DMS79 treated with DMSO at 0.1 percent for 48 hours (cell line): Measurements from ENCODE around the gene TOPBP1.

ENCODE experiments used
- DNase-seq: peaks from one replicate; lab custom pipeline; 2025; lab: John Stamatoyannopoulos, UW

The TOPBP1 gene

GRCh38 chr3:133607816-133608215, 53.9 kb downstream of the TOPBP1 start:
- DNase-seq = no peak

DNA sequence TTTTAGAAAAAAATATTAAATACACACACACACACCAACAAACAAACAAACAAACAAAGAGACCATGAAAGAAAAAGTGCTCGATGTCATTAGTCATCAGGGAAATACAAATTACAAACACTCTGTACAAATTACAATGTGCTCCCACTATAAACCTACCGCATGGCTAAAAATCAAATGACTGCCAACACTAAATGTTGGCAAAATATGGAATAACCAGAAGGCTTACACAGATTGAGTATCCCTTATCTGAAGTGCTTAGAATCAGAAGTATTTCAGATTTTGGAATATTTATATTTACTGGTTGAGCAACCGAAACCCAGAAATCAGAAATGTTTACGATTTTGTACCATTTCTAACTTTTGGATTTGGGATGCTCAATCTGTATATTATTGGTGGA, 54.8 kb downstream of the TOPBP1 start:
- no peak for DNase-seq

DNA sequence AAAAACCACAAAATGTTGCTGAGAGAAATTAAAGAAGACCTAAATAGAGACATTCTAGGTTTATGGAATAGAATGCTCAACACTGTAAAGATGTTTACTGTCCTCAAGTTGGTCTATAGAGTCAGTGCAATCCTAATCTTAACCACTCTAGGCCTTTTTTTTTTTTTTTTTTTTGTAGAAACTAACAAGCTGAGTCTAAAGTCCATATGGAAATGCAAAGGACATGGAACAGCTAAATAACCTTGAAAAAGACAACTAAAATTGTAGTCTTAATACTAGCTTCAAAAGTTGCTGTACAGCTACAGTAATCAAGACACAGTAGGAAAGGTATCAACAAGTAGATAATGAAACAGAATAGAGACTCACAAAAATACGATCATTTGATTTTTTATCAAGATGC, 55.4 kb downstream of the TOPBP1 start:
- no peak for DNase-seq

DNA sequence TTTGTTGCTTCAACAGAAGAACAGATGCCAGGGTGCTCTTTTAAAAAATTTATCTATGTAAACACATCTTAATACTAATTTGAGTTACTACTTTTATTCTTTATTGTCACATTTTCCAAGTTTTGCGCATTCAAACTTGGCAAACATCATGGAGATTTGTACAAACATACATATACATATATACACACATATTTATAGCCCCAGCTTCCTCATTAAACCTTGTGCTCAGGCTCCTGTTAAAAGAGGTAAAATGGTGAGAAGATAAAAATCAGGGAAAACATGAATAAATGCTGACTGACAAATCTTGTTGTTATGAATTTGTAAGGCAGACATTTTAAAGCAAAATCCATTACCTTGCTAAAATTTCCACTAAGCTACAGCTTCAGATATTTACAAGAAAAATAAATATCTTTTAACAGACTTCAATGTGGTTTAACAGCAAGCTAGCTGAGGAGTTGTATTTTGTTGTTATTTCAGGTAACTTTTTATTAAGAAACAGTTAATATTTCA, 61.1 kb downstream of the TOPBP1 start:
- DNase-seq = no peak

GRCh38 chr3:133599280-133599679, 62.5 kb downstream of the TOPBP1 start:
- DNase-seq = no peak

DNA sequence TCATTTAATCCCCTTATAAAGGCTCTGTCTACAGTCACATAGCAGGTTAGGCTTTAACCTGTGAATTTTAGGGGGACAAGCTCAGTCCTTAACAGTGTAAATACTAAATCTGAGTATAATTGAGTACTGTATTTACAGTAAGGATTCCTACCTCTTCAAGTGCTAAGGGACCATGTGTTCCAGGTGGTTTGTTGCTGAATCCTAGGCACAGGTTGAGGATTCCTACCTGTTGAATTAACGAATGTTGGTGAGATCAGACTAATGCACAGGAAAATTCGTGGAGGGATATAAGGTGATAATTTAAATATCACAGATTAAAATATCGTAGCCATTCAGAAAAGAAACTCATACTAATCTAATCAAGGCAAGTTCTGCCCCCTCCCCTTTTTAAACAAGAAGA, 63.3 kb downstream of the TOPBP1 start:
- DNase-seq = no peak

GRCh38 chr3:133595341-133595740, 66.4 kb downstream of the TOPBP1 start:
- DNase-seq = no peak

GRCh38 chr3:133593243-133593642, 68.5 kb downstream of the TOPBP1 start:
- DNase-seq = no peak

- no peak for DNase-seq
Measured at GRCh38 chr3:133592843-133593242, 68.9 kb downstream of the TOPBP1 start.

GRCh38 chr3:133591271-133591742, 70.4 kb downstream of the TOPBP1 start:
- no peak for DNase-seq

DNA sequence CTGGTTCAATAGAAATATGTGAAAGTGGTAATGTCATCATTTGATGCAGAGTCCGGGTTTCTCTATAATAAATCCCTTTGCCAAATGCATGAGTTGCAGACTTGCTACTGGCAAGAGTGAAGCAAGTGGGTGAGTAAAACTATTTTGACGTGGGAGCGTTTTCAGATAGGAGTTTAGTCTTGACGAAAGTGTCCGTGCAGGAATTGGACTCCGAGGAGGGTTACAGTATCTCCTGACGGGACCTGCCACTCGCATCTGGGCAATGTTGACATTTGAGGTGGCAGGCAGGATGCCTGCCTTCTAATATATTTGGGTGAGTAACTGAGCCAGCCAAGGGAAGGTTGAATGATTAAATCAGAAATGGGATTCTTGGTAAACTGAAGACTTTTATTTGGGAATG, 72.2 kb downstream of the TOPBP1 start:
- DNase-seq = no peak

GRCh38 chr3:133588784-133589465, 72.8 kb downstream of the TOPBP1 start:
- no peak for DNase-seq

DNA sequence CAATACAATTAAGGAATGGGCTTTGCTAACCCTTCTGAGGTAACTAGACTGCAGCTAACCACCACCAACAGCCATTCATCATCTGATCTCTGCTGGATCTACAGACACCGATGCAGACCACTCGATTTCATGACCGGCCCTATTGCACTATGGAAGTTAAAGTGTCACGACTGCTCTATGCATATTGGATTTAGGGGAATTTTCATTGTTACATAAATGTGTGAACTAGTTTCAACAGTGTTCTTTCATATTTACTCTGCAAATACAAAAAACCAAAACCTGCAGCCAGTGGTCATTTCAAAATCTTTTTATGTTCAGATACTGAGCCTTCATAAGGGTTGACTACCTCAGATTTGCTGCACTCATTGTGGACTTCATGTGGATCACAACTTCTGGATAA, 73.7 kb downstream of the TOPBP1 start:
- DNase-seq = no peak

DNA sequence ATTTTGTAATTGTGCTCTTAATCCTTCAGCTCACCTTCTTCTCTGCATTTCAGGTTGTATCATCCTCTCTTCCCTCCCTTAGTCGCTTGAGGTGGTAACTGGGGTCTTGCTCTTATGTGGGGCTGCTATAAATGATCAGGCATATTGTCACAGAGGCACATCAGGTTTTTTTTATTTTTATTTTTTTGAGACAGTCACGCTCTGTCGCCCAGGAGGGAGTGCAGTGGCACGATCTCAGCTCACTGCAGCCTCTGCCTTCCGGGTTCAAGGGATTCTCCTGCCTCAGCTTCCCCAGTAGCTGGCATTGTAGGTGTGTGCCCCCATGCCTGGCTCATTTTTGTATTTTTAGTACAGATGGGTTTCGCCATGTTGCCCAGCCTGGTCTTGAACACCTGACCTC, 78.3 kb downstream of the TOPBP1 start:
- no peak for DNase-seq

DNA sequence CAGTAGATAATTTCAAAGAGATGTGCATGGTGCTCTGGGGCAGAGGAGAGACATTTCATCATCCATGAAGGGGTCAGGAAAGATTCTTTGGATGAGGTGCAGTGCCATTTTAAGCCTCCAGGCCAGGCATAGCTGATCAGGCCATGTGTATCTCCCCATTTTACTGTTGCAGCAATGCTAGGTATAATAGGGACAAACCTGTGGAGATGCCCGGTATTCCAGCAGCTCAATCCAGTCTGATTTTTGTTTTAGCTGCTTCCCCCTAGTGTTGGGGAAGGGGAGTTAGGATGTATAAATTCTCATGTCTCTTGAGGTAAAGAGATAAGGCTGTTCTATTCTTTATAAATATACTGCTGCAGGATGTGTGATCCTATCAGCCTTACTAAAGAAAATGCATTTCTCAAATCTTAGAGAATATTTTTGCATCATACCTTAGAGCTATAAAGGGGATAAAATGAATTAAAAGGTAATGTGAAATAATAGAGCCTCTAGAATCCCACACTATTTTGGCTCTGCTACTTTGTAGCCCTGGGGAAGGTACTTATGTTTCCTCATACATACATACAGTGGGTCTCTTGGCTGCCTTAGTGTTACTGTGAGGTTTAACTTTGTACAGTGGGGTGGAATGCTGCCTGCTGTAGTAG, 83.1 kb downstream of the TOPBP1 start:
- no peak for DNase-seq

DNA sequence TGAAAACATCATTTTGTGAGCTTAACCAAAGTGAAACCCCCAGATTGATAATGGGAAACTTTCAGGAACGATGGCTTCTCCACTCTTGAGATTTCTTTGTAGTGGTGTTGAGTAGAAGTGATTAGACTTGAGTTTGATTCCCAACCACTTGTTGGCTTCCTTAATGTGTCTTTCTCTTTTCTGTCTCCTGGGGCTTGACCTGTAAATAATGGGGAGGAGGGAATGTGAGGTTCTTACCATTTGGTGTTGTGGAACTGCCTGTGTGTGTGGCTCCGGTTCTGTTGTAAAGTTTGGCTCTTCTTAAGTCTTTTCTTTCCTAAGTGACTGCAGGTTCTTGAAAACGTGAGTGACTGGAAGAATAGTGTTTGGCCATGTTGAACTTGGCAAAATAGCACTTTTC, 85.6 kb downstream of the TOPBP1 start:
- no peak for DNase-seq

DNA sequence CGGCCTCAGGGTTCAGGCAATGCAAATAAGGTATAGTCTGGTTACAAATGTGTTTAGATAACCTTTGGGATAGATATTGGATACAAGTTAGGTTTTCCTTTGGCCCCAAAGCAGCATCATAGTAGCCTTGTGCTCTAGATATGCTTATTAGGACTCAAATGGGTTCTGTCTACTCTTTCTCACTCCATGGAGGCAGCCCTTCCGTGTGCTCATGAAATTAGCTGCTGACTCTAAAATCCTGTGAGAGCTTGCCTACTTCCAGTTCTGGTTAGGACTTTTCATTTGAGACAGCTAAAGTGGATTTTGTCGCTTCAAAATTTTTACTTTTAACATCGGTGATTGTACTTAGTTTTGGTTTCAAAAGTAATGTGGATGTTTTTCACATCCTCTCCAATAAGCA, 86.7 kb downstream of the TOPBP1 start:
- no peak for DNase-seq

GRCh38 chr3:133574260-133574881, 87.4 kb downstream of the TOPBP1 start:
- DNase-seq = no peak

DNA sequence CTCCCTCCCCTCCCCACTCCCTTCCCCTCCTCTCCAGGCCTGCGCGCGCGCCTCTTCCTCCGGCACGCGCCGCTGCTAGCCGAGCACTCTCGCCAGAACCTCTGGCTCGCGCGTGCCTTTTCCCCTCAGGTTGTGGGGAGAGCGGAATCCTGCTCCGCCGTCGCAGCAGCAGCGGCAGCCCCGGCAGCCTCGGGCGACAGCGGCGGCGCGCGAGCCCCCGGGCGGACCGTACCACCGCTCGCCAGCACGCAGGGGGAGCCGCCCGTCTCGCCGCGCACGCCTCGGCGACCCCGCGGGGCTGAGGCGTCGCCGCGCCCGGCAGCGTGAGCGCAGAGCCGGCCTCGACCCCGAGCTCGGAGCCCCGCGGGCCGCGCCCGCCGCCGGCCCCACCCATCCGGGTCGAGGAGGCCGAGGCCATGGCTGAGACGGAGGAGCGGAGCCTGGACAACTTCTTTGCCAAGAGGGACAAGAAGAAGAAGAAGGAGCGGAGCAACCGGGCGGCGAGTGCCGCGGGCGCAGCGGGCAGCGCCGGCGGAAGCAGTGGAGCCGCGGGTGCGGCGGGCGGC, 88.0 kb downstream of the TOPBP1 start, which contains the start of gene CDV3:
TSS of gene CDV3 (plus strand) at position 58 of the 566 bp plus-strand sequence. CDS start at position 417, 359 bp downstream.
- DNase-seq = no peak

GRCh38 chr3:133573054-133573628, 88.6 kb downstream of the TOPBP1 start:
- DNase-seq = no peak

DNA sequence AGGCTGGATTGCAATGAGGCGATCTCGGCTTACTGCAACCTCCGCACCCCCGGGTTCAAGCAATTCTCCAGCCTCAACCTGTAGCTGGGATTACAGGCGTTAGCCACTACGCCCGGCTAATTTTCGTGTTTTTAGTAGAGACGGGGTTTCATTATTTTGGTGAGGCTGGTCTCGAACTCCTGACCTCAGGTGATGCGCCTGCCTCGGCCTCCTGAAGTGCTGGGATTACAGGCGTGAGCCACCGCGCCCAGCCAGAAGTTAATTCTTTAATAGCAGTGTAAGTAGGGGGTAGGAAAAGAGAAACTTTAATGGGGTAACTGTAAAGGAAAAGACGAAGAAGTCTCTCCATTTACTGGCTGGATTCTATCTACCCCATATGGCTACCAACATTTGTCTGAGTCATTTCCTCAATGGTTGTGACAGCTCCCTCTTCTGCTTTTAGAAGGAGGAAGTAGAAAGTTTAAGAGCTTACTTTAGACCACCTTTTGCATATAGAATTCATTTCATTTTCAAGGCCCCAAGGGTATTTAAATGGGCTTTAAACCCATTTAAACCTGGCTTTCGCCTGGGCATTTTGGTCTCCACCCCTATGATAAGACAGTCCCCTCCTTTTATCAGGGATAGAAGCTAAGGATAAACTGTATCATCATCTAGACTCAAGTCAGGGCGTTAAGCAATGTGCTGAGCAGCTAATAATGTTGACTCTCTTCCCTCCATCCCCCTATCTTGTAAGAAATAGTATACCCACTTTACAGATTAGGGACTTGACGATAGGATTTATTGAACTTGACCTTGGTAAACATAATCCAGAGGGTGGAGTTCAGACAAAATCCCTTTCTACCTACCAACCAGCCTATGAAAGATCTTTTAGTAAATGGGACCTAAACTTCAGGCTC, 89.3 kb downstream of the TOPBP1 start:
- DNase-seq = no peak
